Naive B cell (primary cell): ENCODE measurements around the gene FBXO42. TPM values are rescaled to one million over a fixed set of nuclear protein-coding genes. Genes with fewer than 3 reads are reported as not detected.
A peak's percentile ranks its signal among the peaks of the same experiment; 100 is the strongest.
"Not testable (repeated sequence)": the region's sequence is repeated elsewhere in the genome, so short reads cannot be mapped to it uniquely, and the experiment has no call there.

Experiments
- ATAC-seq, 2 donors: fragments of 150-1000 bp; cut with Tn5 transposase; 2 replicates each; pipeline ENCODE4 v1.10.0; 2021; ENCODE audit warnings: low read depth in 2 of 2, mild to moderate bottlenecking in 2 of 2, moderate library complexity in 2 of 2
- DNase-seq: peaks from one replicate; pipeline ENCODE4 v3.0.0; 2022
- H3K27ac Mint-ChIP-seq, 6 donors: one replicate each; pipeline ENCODE4 v1.8.0; 2020 to 2022; ENCODE audit warnings: mild to moderate bottlenecking in 6 of 6, mixed read lengths in 6 of 6, moderate library complexity in 5 of 6, inconsistent platforms in 2 of 6
- H3K27me3 Mint-ChIP-seq, 3 donors: one replicate each; pipeline ENCODE4 v1.8.0; 2021 to 2022; ENCODE audit warnings: mixed read lengths in 3 of 3, mild to moderate bottlenecking in 1 of 3
- H3K36me3 Mint-ChIP-seq, 2 donors: one replicate each; pipeline ENCODE4 v1.8.0; 2020 to 2022; ENCODE audit warnings: mixed read lengths in 2 of 2, inconsistent platforms in 1 of 2, mild to moderate bottlenecking in 1 of 2
- H3K4me1 Mint-ChIP-seq, 3 donors: one replicate each; pipeline ENCODE4 v1.8.0; 2020 to 2022; ENCODE audit warnings: mixed read lengths in 3 of 3, inconsistent platforms in 1 of 3, mild to moderate bottlenecking in 1 of 3, moderate library complexity in 1 of 3
- H3K4me3 Mint-ChIP-seq, 8 donors: one replicate each; pipeline ENCODE4 v1.8.0; 2020 to 2022; ENCODE audit warnings: mild to moderate bottlenecking in 8 of 8, mixed read lengths in 8 of 8, moderate library complexity in 8 of 8, inconsistent platforms in 2 of 8
- H3K9me3 Mint-ChIP-seq, 7 donors: one replicate each; pipeline ENCODE4 v1.8.0; 2020 to 2022; ENCODE audit warnings: mixed read lengths in 7 of 7, mild to moderate bottlenecking in 5 of 7, inconsistent platforms in 2 of 7, moderate library complexity in 1 of 7
- polyA plus RNA-seq, 6 donors: library from polyadenylated mRNA; unstranded; fragments of 300-500 nt; fragmentation: Illumina TruSeq; gene quantifications; one replicate each; pipeline ENCODE4 v1.2.3, GENCODE V29; 2021; ENCODE audit warnings: low read depth in 6 of 6

The FBXO42 gene
- polyA plus RNA-seq, 6 donors from 2014 or later, result 17.9 to 33.5 (median 21.9) TPM

DNA sequence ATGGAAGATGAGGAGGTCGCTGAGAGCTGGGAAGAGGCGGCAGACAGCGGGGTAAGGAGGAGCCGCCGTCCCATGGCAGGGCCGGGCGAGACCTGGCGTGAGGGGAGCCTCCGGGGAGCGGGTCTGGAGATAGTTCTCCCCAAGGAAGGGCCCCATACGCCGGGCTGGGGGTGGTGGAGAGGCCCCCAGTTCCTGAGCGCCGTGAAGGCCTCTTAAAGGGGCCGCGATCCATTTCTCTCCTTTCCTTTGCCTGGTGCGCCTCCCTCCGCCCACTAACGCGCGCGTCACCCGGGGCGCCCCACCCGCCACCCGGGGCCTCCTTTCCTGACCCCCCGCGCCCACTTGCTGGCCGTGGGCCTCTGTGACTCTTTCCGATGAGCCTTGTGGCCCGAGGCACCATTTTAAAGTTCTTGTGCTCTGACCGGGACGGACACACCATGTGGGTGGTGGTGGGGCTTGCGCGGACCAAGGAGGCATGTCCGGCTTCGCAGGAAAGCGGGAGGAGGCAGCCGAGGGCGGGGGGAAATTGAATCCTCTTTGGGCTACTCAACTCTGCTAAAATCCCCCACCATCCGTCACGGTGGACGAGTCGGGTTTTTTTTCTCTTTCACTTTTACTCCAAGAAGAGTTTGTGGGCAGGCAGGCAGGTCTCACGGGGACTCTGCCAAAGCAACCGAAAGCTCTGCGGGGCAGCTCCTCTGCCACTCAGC is 15.1 kb upstream of the FBXO42 start:
- Mint-ChIP-seq H3K36me3 (peaks cover 0 to under 1% of the 10 kb centered on the region in 2 donors), H3K4me1 (peaks cover 20 to 50% (median 35%) of the 10 kb centered on the region in 3 donors)

DNA sequence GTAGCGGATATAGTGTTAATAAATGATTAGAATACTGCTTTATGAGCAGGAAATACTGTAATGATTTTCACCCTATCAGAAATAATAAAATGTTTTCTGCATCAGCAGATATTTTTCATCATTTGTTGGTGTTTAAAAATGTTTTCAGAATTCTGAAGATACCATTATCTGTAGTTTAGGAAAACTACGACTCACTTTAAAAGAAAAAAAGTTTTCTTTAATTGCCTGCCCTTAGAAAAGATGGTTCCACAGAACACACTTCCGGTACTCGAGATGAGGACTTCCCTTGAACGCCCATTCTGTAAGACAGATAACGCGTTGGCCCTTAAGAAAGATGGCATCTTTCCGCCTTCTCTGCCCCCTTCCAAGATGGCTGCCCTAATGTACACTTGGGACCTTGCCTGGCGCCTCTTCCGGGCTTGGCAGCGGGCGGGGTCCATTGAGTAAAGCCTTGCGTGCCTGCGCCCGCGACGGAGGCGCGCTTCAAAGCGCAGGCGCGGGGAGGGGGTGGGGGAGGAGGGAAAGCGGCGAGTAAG is 14.5 kb upstream of the FBXO42 start, which contains the start of gene SZRD1:
TSS of gene SZRD1 (plus strand) at position 521 of the 536 bp plus-strand sequence. CDS start 16 bp downstream, outside the sequence.
- Mint-ChIP-seq H3K4me1 (peaks cover 18 to 44% (median 29%) of the 10 kb centered on the region in 3 donors), H3K36me3 (no peaks in the 10 kb centered on the region)

More for the DNA sequence above, 15.1 kb upstream of the FBXO42 start:
- ATAC-seq (peak; percentile 64 to 66), DNase-seq (peak; percentile 86)
- Mint-ChIP-seq H3K27me3 (no peaks in the 10 kb centered on the region), H3K27ac (peak overlapping the region; percentile 98 to 100 (median 99)), H3K9me3 (no peaks in the 10 kb centered on the region), H3K4me3 (peak overlapping the region; percentile 96 to 99 (median 98))

GRCh38 chr1:16365146-16365498 is 12.8 kb upstream of the FBXO42 start:
- H3K36me3 Mint-ChIP-seq, DNase-seq, H3K27ac Mint-ChIP-seq, H3K27me3 Mint-ChIP-seq, ATAC-seq, H3K4me3 Mint-ChIP-seq, H3K9me3 Mint-ChIP-seq: not testable (repeated sequence)
- peaks cover 18 to 30% (median 20%) of the 10 kb centered on the region in 3 donors for H3K4me1 Mint-ChIP-seq

More for the DNA sequence above, 14.5 kb upstream of the FBXO42 start, which contains the start of gene SZRD1:
- Mint-ChIP-seq H3K4me3 (peak within 1 kb of the TSS; percentile 96 to 99 (median 98)), H3K9me3 (no peaks in the 10 kb centered on the region), H3K27me3 (no peaks in the 10 kb centered on the region), H3K27ac (peak within 1 kb of the TSS; percentile 98 to 100 (median 99))
- peak; percentile 84 to 86 for ATAC-seq
- peak; percentile 94 for DNase-seq

GRCh38 chr1:16356867-16357266 is 4.6 kb upstream of the FBXO42 start:
- H3K27ac Mint-ChIP-seq, result no peak overlapping the region
- no peak for DNase-seq
- no peaks in the 10 kb centered on the region for H3K36me3 Mint-ChIP-seq
- H3K27me3 Mint-ChIP-seq, result no peaks in the 10 kb centered on the region
- peaks cover 0 to 12% (median 0%) of the 10 kb centered on the region in 3 donors for H3K4me1 Mint-ChIP-seq
- H3K4me3 Mint-ChIP-seq, result no peak overlapping the region
- ATAC-seq, result no peak
- no peaks in the 10 kb centered on the region for H3K9me3 Mint-ChIP-seq

GRCh38 chr1:16354619-16355018 is 2.3 kb upstream of the FBXO42 start:
- no peaks in the 10 kb centered on the region for H3K9me3 Mint-ChIP-seq
- peaks cover 11 to 33% (median 20%) of the 10 kb centered on the region in 3 donors for H3K4me1 Mint-ChIP-seq
- DNase-seq, result no peak
- H3K27ac Mint-ChIP-seq, result peak overlapping the region in 1 of 6 donors; percentile 70
- no peaks in the 10 kb centered on the region for H3K36me3 Mint-ChIP-seq
- ATAC-seq, result no peak
- H3K27me3 Mint-ChIP-seq, result no peaks in the 10 kb centered on the region
- peak overlapping the region in 4 of 8 donors; percentile 30 to 69 (median 55) for H3K4me3 Mint-ChIP-seq

DNA sequence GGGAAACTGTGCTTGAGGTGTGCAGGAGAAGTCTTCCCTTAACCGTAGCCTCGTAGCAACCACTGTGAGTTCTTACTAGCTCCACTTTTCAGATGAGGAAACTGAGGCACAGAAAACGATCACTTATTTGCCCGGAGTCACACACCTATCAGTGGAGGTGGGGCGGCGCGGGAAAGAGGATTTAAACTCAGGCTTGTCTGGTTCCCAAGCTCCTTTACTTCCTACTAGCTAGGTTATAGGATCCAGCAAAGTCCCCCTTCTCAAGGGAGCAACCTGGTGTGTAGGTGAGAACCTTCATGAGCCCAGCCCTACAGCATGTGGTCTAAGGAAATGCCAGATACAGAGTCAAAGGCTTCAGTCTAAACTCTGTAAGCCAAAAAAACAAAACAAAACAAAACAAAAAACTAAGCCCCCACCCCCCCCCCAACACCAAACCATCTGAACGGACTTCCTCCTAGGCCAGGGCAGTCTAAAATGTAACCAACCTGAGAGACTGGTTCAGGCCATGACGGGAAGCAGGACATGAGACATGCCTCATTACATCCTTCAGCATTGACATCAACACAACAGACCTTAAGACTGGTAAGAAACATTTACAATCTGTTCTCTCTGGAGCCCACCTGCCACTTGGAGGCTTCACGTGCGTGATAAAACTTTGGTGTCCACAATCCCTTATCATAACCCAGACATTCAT is 709 bp upstream of the FBXO42 start:
- peaks cover 11 to 39% (median 20%) of the 10 kb centered on the region in 3 donors for H3K4me1 Mint-ChIP-seq
- DNase-seq, result peak; percentile 13

GRCh38 chr1:16351456-16351993 is 755 bp downstream of the FBXO42 start:
- DNase-seq (no peak), ATAC-seq (no peak)
- Mint-ChIP-seq H3K27me3 (no peaks in the 10 kb centered on the region), H3K4me1 (peaks cover 11 to 44% (median 20%) of the 10 kb centered on the region in 3 donors), H3K27ac (peak overlapping the region; percentile 92 to 98 (median 94)), H3K9me3 (no peaks in the 10 kb centered on the region), H3K36me3 (no peaks in the 10 kb centered on the region), H3K4me3 (peak overlapping the region; percentile 84 to 98 (median 95))

More for the DNA sequence above, 709 bp upstream of the FBXO42 start:
- ATAC-seq, result no peak
- peak overlapping the region; percentile 92 to 98 (median 94) for H3K27ac Mint-ChIP-seq
- H3K9me3 Mint-ChIP-seq, result no peaks in the 10 kb centered on the region
- peak overlapping the region; percentile 84 to 98 (median 95) for H3K4me3 Mint-ChIP-seq
- H3K27me3 Mint-ChIP-seq, result no peaks in the 10 kb centered on the region
- no peaks in the 10 kb centered on the region for H3K36me3 Mint-ChIP-seq

- no peaks in the 10 kb centered on the region for H3K27me3 Mint-ChIP-seq
- peaks cover 15 to 51% (median 31%) of the 10 kb centered on the region in 3 donors for H3K4me1 Mint-ChIP-seq
- no peaks in the 10 kb centered on the region for H3K9me3 Mint-ChIP-seq
- H3K27ac Mint-ChIP-seq, result peak overlapping the region in 1 of 6 donors; percentile 56
- peak overlapping the region in 4 of 8 donors; percentile 34 to 98 (median 92) for H3K4me3 Mint-ChIP-seq
- DNase-seq (no peak), ATAC-seq (no peak)
- H3K36me3 Mint-ChIP-seq, result no peaks in the 10 kb centered on the region
Measured at GRCh38 chr1:16349847-16350406, 2.4 kb downstream of the FBXO42 start.

DNA sequence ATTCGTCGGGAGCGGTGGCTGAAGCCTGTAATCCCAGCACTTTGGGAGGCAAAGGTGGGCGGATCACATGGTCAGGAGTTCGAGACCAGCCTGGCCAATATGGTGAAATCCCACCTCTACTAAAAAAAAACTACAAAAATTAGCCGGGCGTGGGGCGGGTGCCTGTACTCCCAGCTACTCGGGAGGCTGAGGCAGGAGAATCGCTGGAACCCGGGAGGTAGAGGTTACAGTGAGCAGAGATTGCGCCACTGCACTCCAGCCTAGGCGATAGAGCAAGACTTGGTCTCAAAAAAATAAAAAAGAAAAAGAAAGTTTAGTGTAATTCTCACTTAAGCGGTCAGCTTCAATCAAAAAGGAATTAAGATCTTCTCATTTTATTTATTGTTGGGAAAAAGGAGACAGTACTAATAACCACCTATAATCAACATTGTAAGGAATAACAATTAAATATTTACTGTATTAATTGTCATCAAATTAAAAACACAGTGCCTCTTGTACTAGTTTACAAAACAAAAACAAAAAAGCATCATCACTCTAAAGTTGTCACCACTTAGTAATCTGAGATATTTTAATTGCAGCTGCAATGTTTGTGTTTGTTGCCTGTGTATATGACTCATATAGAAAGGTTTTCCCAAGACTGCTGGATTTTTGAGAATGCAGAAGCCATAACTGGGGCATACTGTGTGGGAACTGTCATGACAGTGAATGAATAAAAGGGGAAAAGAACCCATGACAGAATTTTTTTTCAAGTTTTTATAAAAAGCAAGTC is 3.7 kb downstream of the FBXO42 start:
- Mint-ChIP-seq H3K27ac (peak overlapping the region in 1 of 6 donors; percentile 51), H3K4me3 (peak overlapping the region in 2 of 8 donors; percentile 28 to 41), H3K4me1 (peaks cover 15 to 52% (median 31%) of the 10 kb centered on the region in 3 donors), H3K27me3 (no peaks in the 10 kb centered on the region), H3K36me3 (no peaks in the 10 kb centered on the region), H3K9me3 (no peaks in the 10 kb centered on the region)
- ATAC-seq, result no peak
- no peak for DNase-seq

- not testable (repeated sequence) for DNase-seq, H3K36me3 Mint-ChIP-seq, ATAC-seq, H3K27me3 Mint-ChIP-seq, H3K9me3 Mint-ChIP-seq, H3K4me3 Mint-ChIP-seq
- peak overlapping the region in 1 of 6 donors; percentile 57 for H3K27ac Mint-ChIP-seq
- peaks cover 15 to 38% (median 24%) of the 10 kb centered on the region in 3 donors for H3K4me1 Mint-ChIP-seq
Measured at GRCh38 chr1:16343276-16343675, 9.0 kb downstream of the FBXO42 start.

DNA sequence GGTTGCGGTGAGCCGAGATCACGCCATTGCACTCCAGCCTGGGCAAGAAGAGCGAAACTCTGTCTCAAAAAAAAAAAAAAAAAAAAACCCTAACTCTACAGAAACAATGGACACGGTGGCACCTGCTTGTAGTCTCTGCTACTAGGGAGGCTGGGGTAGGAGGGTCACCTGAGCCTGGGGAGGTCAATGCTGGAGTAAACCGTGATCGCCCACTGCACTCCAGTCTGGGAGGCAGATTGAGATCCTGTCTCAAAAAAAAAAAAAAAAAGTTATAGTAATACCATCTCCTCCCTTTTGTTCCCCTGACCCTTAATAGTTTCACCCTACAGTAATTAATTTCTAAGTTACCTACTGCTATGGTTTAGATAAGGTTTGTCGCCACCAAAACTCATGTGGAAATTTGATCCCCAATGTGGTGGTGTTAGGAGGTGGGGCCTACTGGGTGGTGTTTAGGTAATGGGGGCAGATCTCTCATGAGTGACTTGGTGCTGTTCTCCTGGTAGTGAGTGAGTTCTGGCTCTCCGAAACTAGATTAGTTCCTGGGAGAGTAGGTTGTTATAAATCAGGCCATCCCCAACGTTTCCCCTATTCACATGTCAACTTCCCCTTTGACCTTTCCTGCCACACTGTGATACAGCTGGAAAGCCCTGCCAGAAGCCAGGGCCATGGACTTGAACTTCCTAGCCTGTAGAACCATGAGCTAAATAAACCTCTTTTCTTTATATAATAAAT is 9.8 kb downstream of the FBXO42 start:
- ATAC-seq (no peak), DNase-seq (no peak)
- Mint-ChIP-seq H3K4me1 (peaks cover 16 to 31% (median 24%) of the 10 kb centered on the region in 3 donors), H3K9me3 (no peaks in the 10 kb centered on the region), H3K27me3 (no peaks in the 10 kb centered on the region), H3K36me3 (no peaks in the 10 kb centered on the region), H3K4me3 (peak overlapping the region in 1 of 8 donors; percentile 38), H3K27ac (peak overlapping the region in 2 of 6 donors; percentile 59 to 86)

DNA sequence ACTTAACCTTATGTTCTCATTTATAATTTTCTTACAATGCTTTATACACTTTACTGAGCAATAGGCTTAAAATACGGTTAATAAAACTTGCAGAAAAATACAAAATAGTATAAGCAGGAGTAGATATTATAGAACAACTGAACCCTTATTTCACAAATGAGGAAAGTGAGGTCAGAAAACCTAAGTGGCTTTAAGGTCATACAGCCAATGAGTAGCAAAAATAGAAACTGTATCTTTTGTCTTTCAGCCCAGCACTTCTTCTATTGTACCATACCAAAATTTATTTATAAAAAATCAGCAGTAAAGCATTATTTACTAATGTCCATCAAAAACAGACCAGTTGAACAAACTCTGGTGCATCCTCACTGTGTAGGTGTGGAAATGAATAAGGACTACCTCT is 11.6 kb downstream of the FBXO42 start:
- DNase-seq (no peak), ATAC-seq (no peak)
- H3K36me3 Mint-ChIP-seq, result no peaks in the 10 kb centered on the region
- H3K9me3 Mint-ChIP-seq, result no peaks in the 10 kb centered on the region
- H3K4me1 Mint-ChIP-seq, result peaks cover 18 to 31% (median 22%) of the 10 kb centered on the region in 3 donors
- H3K4me3 Mint-ChIP-seq, result no peak overlapping the region
- no peaks in the 10 kb centered on the region for H3K27me3 Mint-ChIP-seq
- no peak overlapping the region for H3K27ac Mint-ChIP-seq
